Body of pancreas (tissue), 4 donors: Measurements from ENCODE around the gene C12orf57.

Source experiments
- CTCF ChIP-seq, 7 experiments: fragments of 450-650 bp in 4 of 7; fragments of 200-600 bp in 3 of 7; sonication (generic) in 3 of 7; IDR thresholded peaks; one replicate each; pipeline ENCODE4 v1.5.1; 2016 to 2019; ENCODE audit warnings: antibody characterized with exemption in 7 of 7
- POLR2A ChIP-seq, 3 donors: fragments of 450-650 bp; IDR thresholded peaks; one replicate each; pipeline ENCODE4 v1.6.1; 2016; ENCODE audit warnings: antibody characterized with exemption in 3 of 3, mild to moderate bottlenecking in 2 of 3

DNA sequence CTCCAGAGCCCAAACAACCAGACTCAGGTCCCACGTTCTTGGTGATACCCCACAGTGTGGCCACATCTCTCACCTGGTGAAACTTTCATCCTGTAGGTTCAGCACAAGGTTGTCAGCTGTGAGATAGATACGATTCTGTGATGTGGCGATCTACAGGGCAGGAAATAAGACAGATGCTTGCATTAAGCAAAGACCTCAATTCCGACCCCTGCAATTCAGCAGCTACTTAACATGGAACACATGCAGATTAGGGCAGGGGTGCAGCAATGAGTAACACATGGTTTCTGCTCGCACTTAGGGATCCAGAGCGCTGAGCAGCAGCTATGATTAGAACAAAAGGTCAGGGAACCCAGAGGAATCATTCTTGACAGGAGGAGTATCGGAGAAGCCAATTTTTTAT, 22.5 kb downstream of the C12orf57 start:
- no peak for TF ChIP-seq CTCF (IDR thresholded peaks at IDR 0.05)
- TF ChIP-seq POLR2A (IDR thresholded peaks at IDR 0.05), result no peak
